D721Med (cell line): ENCODE measurements around the gene ADAP1.
"Not testable (repeated sequence)": the region's sequence is repeated elsewhere in the genome, so short reads cannot be mapped to it uniquely, and the experiment has no call there.

Experiments
- DNase-seq: peaks from one replicate; pipeline ENCODE4 v3.0.0; 2011; ENCODE audit warnings: low spot score; ENCODE audit not compliant: insufficient read length
- FAIRE-seq: peaks from 2 replicates; lab custom pipeline; 2011; peaks lifted over from hg19 to GRCh38; lab: Jason Lieb, UNC
- CTCF ChIP-seq: IDR thresholded peaks from 2 replicates; pipeline ENCODE4 v1.5.1; 2012; ENCODE audit warnings: mild to moderate bottlenecking, control low read depth; ENCODE audit not compliant: insufficient read depth; ENCODE audit errors: missing control alignments

Gene ADAP1

GRCh38 chr7:964401-965231 is 10.1 kb upstream of the ADAP1 start:
- DNase-seq (no peak), FAIRE-seq (no peak)
- TF ChIP-seq CTCF, result no peak

- DNase-seq (no peak), FAIRE-seq (no peak)
- TF ChIP-seq CTCF, result no peak
These were observed 9.0 kb upstream of the ADAP1 start for GRCh38 chr7:963236-964078.

- FAIRE-seq (no peak), DNase-seq (no peak)
- no peak for TF ChIP-seq CTCF
These were observed 8.1 kb upstream of the ADAP1 start for GRCh38 chr7:962401-963081.

DNA sequence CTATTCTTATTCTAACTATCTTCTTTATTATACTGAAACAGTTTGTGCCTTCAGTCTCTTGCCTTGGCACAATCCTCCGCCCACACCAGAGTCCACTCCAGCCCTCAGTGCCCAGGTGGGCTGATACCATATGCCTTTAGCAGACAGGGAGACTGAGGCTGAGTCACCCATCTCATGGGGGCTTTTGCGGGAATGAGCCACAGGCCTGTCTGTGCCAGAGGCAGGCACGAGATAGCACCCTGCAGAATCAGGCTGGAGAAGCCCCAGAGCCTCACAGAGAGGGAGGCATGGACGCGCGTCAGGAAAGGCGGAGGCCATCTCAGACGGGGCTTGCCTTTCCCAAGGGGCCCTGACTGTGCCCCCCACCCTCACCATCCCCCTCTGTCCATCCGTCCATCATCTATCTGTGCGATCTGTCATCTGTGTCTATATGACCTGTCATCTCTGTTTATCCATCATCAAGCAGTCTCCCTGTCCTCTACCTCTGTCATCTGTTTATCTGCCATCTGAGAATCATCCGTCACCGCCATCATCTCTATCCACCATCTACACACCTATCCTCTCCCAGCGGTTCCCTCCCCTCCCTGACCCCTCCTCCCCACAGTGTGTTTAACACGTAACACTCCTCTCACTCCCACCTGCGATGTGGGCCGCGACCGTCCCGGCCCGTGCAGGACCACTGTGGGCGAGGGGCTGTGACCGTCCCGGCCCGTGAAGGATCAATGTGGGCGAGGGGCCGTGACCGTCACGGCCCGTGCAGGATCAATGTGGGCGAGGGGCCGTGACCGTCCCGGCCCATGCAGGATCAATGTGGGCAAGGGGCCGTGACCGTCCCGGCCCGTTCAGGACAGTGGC is 7.3 kb upstream of the ADAP1 start:
- FAIRE-seq, result no peak
- TF ChIP-seq CTCF, result no peak
- no peak for DNase-seq

- not testable (repeated sequence) for FAIRE-seq, DNase-seq
These were observed 6.5 kb upstream of the ADAP1 start for GRCh38 chr7:960972-961371.

DNA sequence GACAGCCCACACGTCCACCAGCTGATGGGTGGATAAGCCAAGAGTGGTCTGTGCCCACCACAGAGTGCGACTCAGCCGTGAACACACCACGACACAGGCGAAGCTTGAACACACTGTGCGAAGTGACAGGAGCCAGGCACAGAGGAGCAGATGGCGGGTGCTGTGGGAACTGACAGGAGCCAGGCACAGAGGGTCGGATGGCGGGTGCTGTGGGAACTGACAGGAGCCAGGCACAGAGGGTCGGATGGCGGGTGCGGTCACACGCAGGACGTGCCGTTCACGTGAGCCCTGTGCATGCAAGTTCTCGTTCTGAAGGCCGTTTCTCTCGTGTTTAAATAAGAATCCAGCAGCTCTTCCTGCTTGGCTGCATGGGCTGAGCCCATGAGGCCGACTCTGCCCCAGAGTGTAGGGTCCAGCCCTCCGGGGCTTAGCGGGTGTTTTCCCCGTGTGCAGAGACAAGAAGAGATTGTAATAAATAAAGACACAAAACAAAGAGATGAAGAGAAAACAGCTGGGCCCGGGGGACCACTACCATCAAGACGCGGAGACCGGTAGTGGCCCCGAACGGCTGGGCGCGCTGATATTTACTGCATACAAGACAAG is 5.9 kb upstream of the ADAP1 start:
- TF ChIP-seq CTCF, result no peak
- no peak for FAIRE-seq
- no peak for DNase-seq

- not testable (repeated sequence) for FAIRE-seq, DNase-seq
These were observed 5.3 kb upstream of the ADAP1 start for GRCh38 chr7:959740-960139.
